ENCODE data around the gene TAB2.
"Not testable (repeated sequence)": the region's sequence is repeated elsewhere in the genome, so short reads cannot be mapped to it uniquely, and the experiment has no call there.

Gene TAB2

DNA sequence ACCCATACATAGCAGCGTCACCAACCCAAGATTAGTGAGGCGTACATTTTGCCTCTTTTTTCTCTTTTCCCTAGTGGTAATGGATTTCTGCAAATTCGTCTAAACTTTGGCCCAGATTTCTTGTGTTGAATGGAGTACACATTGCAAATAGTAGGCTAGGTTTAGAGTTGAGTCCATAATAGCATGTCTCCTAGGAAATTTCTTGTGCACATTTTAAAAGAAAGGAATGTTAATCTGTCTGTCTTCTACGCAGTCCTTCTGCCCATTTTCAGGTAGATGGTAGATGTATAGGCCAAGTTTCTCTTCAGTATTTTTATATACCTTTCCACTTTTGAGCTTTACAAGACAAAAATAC is 15.7 kb downstream of the TAB2 start:
- DNase-seq (ENCODE audit: low spot score): no peak

DNA sequence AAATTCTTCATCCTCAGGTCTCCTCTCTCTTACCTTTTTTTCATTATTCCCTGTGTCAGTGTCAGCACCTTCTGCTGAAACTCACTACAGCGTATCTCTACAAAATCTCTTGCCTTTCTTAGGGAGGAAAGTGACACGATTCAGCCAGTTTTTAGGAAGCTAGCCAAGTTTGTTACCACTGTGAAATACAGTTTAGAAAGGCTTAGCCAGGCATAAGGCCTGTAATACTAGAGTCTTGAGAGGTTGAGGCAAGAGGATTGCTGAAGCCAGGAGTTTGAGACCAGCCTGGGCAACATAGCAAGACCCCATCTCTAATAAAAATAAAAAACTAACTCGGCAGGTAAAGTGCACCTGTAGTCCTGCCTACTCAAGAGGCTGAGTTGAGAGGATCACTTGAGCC is 16.7 kb downstream of the TAB2 start:
- no peak for DNase-seq (ENCODE audit: low spot score)

DNA sequence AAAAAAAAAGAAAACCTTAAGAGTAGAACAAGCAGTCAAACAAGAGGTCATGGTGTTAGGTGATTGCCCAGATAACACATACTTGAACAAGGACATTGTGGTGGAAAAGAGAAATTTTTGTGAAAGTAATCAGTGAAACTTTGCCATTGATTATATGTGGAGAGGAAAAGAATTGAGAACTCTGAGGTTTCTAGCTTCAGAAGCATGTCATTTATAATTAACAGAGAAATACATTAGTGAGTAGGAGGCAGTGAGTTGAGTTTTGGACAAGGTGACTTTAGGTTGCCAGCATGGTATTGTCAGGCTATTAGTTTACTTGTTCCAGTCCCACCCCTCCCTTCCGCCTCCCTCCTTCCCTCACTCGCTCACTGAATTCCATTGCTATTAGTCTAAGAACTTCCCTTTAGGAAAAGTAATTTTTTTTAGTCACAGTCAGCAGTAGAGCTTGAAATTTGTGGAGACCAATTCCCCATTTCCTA is 17.2 kb downstream of the TAB2 start:
- no peak for DNase-seq (ENCODE audit: low spot score)

DNA sequence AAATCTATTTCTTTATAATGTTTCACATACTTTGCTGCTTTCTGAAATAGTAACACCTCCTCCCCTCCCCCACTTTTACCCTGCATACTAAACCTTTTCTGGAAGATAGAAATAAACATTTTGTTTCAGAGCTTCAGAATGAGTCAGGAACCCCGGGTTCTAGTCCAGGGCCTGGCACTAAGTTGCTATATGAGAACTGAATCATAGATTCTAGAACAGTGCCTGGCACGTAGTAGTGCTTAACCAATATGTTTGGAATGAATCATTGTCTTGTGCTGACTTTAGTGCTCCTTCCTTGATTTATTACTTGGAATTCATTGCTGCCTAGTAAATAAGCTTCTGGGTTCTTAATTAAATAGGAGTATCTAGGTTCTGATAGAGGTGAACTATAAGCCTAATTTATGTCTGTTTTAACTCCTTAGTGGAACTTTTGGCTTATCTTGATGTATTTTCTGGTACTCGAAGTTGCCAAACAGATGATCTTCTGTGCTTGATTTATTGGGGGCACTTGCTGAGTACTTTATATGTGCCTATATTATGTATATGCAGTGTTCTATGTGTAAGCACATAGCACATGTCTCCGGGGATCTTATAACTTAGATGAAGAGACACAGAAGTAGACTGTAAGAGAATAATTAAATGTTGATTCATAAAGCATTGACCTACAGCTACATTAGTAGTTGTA is 18.6 kb downstream of the TAB2 start:
- no peak for DNase-seq (ENCODE audit: low spot score)

GRCh38 chr6:149336609-149336928 is 19.1 kb downstream of the TAB2 start:
- no peak for DNase-seq (ENCODE audit: low spot score)

DNA sequence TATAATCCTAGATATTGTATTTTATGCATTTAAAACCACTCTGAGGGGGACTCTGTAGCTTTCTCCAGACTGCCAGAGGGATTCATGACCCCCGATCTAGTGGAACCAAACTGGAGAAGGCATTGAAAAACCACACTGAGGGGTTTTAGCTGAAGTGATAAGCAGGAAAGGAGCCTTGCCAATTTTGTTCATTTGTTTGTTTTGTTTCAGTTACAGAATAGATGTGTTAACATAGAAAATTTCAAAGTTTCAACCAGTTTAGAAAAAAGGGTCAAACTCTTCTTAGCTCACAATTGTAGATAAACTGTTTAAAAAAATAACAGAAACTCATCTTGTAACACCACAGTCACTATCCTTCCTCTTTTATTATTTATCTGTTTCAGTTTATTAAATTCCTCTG is 19.8 kb downstream of the TAB2 start:
- no peak for DNase-seq (ENCODE audit: low spot score)

- DNase-seq (ENCODE audit: low spot score): no peak
Measured at GRCh38 chr6:149340200-149340599, 22.7 kb downstream of the TAB2 start.

- no peak for DNase-seq (ENCODE audit: low spot score)
Measured at GRCh38 chr6:149342525-149342924, 25.0 kb downstream of the TAB2 start.

DNA sequence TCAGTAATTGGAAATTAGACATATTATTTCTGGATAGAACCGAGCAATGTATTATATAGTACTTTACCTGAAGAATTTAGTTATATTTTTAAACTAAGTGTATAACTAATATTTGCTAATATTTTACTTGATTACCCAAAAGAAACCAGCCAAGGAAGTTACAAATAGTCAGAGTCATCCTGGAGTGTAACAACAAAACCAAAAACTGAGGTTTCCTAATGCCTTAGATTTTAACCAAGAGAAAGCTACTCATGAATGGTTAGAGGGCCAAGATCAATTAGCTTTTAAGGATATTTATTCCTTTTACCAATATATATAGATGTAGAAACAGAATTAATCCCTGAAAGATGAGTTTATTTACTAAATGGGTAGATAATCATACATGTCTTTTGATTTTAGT is 26.0 kb downstream of the TAB2 start:
- no peak for DNase-seq (ENCODE audit: low spot score)

DNA sequence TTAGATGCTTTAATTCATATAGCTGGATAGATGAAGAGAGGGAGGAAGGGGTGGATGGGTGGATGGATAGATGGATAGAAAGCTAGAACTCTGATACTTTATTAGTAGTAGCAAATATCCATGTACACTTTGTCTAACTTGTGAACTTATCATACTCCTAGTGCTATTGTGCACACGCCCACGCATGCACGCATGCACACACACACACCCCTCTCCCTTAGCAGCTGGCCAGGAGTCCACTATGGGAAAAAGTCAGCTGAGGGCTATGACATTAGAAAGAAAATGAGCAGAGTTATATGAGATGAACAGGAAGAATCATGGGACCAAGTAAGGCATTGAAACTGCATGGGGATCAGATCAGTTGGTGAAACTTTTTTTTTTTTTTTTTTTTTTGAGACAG is 28.6 kb downstream of the TAB2 start:
- no peak for DNase-seq (ENCODE audit: low spot score)

GRCh38 chr6:149347067-149347466 is 29.6 kb downstream of the TAB2 start:
- no peak for DNase-seq (ENCODE audit: low spot score)

DNA sequence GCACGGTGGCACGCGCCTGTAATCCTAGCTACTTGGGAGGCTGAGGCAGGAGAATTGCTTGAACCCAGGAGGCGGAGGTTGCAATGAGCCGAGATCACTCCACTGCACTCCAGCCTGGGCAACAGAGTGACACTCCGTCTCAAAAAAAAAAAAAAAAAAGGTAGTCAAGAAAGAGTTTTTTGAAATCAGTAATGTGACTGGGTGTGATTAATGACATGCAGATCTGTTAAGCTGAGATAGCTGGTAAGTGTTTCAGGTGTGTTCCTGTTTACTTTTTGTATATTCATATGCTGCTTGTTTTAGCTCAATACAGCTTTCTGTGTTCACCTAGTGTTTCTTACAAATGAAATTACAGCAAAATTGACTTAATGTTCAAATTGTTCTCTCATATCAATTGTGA is 31.8 kb downstream of the TAB2 start:
- DNase-seq (ENCODE audit: low spot score): not testable (repeated sequence)

DNA sequence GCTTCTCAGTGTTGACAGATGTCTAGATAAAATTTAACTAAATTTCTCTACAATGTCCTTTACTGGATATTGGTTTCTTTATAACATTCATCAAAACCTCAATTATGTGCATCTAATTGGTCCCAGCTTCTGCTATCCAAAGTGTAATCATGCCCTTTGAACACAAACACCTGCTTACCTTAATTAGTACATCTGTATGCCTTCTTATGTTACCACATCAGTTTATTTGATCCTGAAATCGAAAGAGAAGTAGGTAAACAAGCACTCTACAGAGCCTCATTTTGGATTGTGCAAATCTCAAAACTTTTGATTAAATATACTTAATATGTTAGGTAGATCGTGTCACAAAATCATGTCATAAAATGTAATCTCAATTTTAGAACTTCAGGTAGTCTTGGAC is 36.5 kb downstream of the TAB2 start:
- DNase-seq (ENCODE audit: low spot score): no peak

DNA sequence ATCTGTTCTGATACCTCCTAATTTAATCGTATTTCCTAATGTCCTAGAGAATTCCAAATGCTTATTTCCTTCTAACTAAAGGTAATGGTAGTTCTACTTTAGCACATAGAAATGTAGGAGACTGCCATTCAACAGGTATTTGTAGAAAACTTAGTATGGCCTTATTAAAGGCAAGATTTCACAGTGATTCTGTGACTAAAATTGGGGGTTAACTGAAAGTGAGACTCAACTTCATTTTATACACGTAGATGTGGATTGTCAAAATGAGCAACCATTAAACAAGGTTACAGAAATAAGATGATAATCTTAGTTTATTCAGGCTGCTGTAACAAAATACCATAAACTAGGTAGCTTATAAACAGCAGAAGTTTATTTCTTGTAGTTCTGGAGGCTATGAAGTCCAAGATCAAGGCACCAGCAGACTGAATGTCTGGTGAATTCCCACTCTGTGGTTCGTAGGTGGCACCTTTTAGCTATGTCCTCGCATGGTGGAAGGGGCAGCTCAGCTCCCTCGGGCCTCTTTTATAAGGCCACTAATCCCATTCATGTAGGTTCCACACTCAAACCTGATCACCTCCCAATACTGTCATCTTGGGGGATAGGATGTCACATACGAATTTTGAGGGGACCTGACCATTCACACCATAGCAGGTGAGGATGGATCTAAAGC is 38.7 kb downstream of the TAB2 start:
- no peak for DNase-seq (ENCODE audit: low spot score)

GRCh38 chr6:149357726-149358538 is 40.4 kb downstream of the TAB2 start:
- no peak for DNase-seq (ENCODE audit: low spot score)

- no peak for DNase-seq (ENCODE audit: low spot score)
Measured at GRCh38 chr6:149359440-149359839, 41.9 kb downstream of the TAB2 start.

GRCh38 chr6:149360536-149360935 is 43.0 kb downstream of the TAB2 start:
- DNase-seq (ENCODE audit: low spot score): no peak

DNA sequence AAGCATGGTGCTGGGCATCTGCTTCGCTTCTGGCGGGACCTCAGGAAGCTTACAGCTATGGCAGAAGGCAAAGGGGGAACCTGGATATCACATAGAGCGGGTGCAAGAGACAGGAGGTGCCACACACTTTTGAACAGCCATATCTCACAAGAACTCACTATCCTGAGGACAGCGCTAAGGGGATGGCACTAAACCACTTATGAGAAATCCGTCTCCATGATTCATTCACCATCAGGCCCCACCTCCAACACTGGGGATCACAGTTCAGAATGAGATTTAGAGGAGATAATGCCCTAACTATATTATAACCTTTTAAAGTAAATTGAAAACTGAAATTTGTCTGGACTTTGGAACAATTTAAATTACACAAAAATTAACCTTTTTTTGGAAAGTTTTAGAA is 44.8 kb downstream of the TAB2 start:
- no peak for DNase-seq (ENCODE audit: low spot score)

- no peak for DNase-seq (ENCODE audit: low spot score)
Measured at GRCh38 chr6:149363154-149363553, 45.6 kb downstream of the TAB2 start.

DNA sequence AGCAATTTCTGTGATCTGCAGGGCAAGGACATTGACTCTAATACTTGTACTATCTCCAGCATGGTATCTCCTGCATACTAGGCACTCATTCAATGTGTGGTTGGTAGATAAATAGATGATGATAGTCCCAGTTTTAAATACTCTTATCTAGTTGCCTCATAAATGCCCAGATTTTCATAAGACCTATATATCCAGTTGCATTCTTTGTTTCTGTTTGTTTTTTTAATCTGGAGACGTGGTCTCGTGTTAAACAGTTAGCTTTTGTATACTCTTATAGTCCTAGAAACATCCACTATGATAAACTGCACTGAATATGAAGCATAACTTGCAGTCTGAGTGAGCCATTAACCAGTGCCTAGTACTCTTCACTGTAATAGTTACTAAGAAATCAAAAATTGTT is 47.0 kb downstream of the TAB2 start:
- DNase-seq (ENCODE audit: low spot score): no peak

- DNase-seq (ENCODE audit: low spot score): no peak
Measured at GRCh38 chr6:149365197-149365596, 47.7 kb downstream of the TAB2 start.

DNA sequence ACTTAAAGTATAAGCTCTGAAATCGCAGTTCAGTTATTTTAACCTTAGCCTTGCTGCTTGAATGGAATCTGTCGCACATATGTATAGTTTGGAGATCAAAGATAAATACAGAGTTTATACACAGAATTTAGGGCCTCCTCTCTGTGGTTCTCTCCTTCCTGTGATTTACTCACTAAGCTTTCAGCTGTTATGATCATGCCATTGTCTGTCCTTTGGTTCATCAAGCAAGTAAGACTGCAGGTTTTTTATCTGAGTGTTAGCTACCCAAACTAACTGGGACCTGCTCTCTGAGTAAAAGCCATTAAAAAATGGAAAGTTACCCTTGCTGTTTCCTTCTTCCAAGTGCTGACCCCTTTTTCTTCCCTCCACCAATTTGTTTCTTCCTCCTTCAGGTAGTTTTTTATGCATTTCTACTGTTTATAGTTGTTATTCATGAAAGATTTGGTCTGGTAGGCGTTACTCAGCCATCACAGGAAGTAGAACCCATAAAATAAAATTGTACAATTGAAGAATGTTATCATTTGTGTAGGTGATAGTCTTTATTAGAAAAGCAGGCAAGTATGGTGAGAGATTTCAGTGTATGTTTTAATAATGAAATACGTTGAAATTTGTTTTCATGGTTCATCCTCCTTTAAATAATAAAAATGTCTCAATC is 48.9 kb downstream of the TAB2 start:
- no peak for DNase-seq (ENCODE audit: low spot score)

DNA sequence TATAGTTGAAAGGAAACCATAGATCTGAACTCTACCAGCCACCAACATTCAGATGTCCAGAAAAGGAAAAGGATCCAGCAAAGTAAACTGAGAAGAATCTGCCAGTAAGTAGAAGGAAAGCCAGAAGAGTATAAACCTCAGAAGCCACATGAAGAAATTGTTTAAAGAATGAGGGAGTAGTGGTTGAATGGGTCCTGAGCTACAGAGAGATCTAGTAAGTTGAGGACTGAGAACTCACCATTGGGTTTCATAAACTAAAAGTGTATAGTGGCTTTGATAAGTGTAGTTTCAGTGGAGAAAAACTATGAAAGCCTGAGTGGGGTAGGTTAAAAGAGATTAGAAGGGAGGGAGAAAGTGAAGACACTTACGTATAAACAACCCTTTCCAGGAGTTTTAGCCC is 50.6 kb downstream of the TAB2 start:
- no peak for DNase-seq (ENCODE audit: low spot score)
